H9 (cell line): ENCODE results near the gene CHD3. TPM values are rescaled to one million over a fixed set of nuclear protein-coding genes. Genes with fewer than 3 reads are reported as not detected.

ENCODE experiments used
- DNase-seq: peaks from one replicate; pipeline ENCODE4 v3.0.0-alpha.2; 2017
- H2AFZ ChIP-seq: one replicate; pipeline ENCODE4 v1.6.1; 2013; ENCODE audit warnings: mild to moderate bottlenecking, low read length, control low read depth, moderate library complexity
- H2AK5ac ChIP-seq: 2 replicates; pipeline ENCODE4 v1.6.1; 2013; ENCODE audit warnings: low read length, control low read depth, mixed read lengths; ENCODE audit not compliant: insufficient read length
- H2BK120ac ChIP-seq: one replicate; pipeline ENCODE4 v1.6.1; 2013; ENCODE audit warnings: low read depth, mild to moderate bottlenecking, low read length, control low read depth, inconsistent platforms; ENCODE audit not compliant: poor library complexity, severe bottlenecking
- H2BK12ac ChIP-seq: 2 replicates; pipeline ENCODE4 v1.6.1; 2013; ENCODE audit warnings: low read length, control low read depth, mixed read lengths, low read depth; ENCODE audit not compliant: insufficient read length
- H2BK15ac ChIP-seq: 2 replicates; pipeline ENCODE4 v1.6.1; 2013; ENCODE audit warnings: low read depth, low read length, control low read depth
- H2BK20ac ChIP-seq: one replicate; pipeline ENCODE4 v1.6.1; 2013; ENCODE audit warnings: low read depth, mild to moderate bottlenecking, low read length, control low read depth, inconsistent platforms; ENCODE audit not compliant: poor library complexity, severe bottlenecking
- H2BK5ac ChIP-seq: 2 replicates; pipeline ENCODE4 v1.6.1; 2013; ENCODE audit warnings: low read length, control low read depth, mixed read lengths; ENCODE audit not compliant: insufficient read length
- H3K14ac ChIP-seq: 2 replicates; pipeline ENCODE4 v1.6.1; 2013; ENCODE audit warnings: low read length, control low read depth; ENCODE audit not compliant: insufficient read depth
- H3K18ac ChIP-seq: 2 replicates; pipeline ENCODE4 v1.6.1; 2013; ENCODE audit warnings: low read depth, mild to moderate bottlenecking, mixed read lengths, low read length, control low read depth; ENCODE audit not compliant: insufficient read length
- H3K23ac ChIP-seq: 2 replicates; pipeline ENCODE4 v1.6.1; 2013; ENCODE audit warnings: low read length, control low read depth, mixed read lengths, low read depth; ENCODE audit not compliant: insufficient read length
- H3K23me2 ChIP-seq: 2 replicates; pipeline ENCODE4 v1.6.1; 2013; ENCODE audit warnings: low read depth, mild to moderate bottlenecking, mixed read lengths, low read length, control low read depth; ENCODE audit not compliant: insufficient read length, poor library complexity, severe bottlenecking
- H3K27ac ChIP-seq: 2 replicates; pipeline ENCODE4 v1.5.1; 2013; ENCODE audit warnings: low read length, control low read depth, mixed read lengths, low read depth; ENCODE audit not compliant: insufficient read length
- H3K27me3 ChIP-seq: 2 replicates; pipeline ENCODE4 v1.6.1; 2013; ENCODE audit warnings: low read length, control low read depth, inconsistent platforms; ENCODE audit not compliant: insufficient read depth
- H3K4ac ChIP-seq: 2 replicates; pipeline ENCODE4 v1.6.1; 2013; ENCODE audit warnings: low read depth, mild to moderate bottlenecking, control low read depth, inconsistent platforms, low read length, moderate library complexity
- H3K4me1 ChIP-seq: 2 replicates; pipeline ENCODE4 v1.6.1; 2013; ENCODE audit warnings: low read length, control low read depth, inconsistent platforms; ENCODE audit not compliant: insufficient read depth
- H3K4me2 ChIP-seq: 2 replicates; pipeline ENCODE4 v1.6.1; 2013; ENCODE audit warnings: low read length, control low read depth, mixed read lengths; ENCODE audit not compliant: insufficient read length, insufficient read depth
- H3K56ac ChIP-seq: 2 replicates; pipeline ENCODE4 v1.6.1; 2013; ENCODE audit warnings: low read depth, mild to moderate bottlenecking, mixed read lengths, low read length, control low read depth; ENCODE audit not compliant: insufficient read length
- H3K79me1 ChIP-seq: 2 replicates; pipeline ENCODE4 v1.6.1; 2013; ENCODE audit warnings: low read depth, mild to moderate bottlenecking, moderate library complexity, low read length, control low read depth, inconsistent platforms; ENCODE audit not compliant: insufficient read depth, poor library complexity, severe bottlenecking
- H3K79me2 ChIP-seq: 2 replicates; pipeline ENCODE4 v1.6.1; 2013; ENCODE audit warnings: low read length, control low read depth, inconsistent platforms; ENCODE audit not compliant: insufficient read depth
- H3K9ac ChIP-seq: 2 replicates; pipeline ENCODE4 v1.6.1; 2013; ENCODE audit warnings: low read length, control low read depth, mixed read lengths; ENCODE audit not compliant: insufficient read length; ENCODE audit errors: extremely low read depth
- H3K9me3 ChIP-seq: one replicate; pipeline ENCODE4 v1.6.1; 2013; ENCODE audit warnings: low read depth, low read length, inconsistent platforms; ENCODE audit not compliant: control insufficient read depth
- H3T11ph ChIP-seq: one replicate; pipeline ENCODE4 v1.6.1; 2013; ENCODE audit warnings: mild to moderate bottlenecking, low read length, control low read depth, inconsistent platforms
- H4K20me1 ChIP-seq: one replicate; pipeline ENCODE4 v1.6.1; 2013; ENCODE audit not compliant: control insufficient read depth, insufficient read length, insufficient read depth
- H4K5ac ChIP-seq: 2 replicates; pipeline ENCODE4 v1.6.1; 2013; ENCODE audit warnings: low read depth, mild to moderate bottlenecking, mixed read lengths, low read length, control low read depth; ENCODE audit not compliant: insufficient read length
- H4K8ac ChIP-seq: replicated peaks from 2 replicates; pipeline ENCODE4 v1.6.1; 2013; ENCODE audit warnings: low read length, control low read depth, mixed read lengths, low read depth; ENCODE audit not compliant: insufficient read length
- H4K91ac ChIP-seq: 2 replicates; pipeline ENCODE4 v1.6.1; 2013; ENCODE audit warnings: low read depth, mild to moderate bottlenecking, moderate library complexity, mixed read lengths, low read length, control low read depth; ENCODE audit not compliant: insufficient read length
- H3K27ac Mint-ChIP-seq, 3 experiments: 2 replicates in 2 of 3; 3 replicates in 1 of 3; pipeline ENCODE4 v1.8.0; 2020 to 2021; ENCODE audit warnings: mixed read lengths in 3 of 3, mild to moderate bottlenecking in 1 of 3, moderate library complexity in 1 of 3
- H3K27me3 Mint-ChIP-seq: 2 replicates; pipeline ENCODE4 v1.8.0; 2021; ENCODE audit warnings: low read depth, mild to moderate bottlenecking, moderate library complexity, mixed read lengths
- H3K36me3 Mint-ChIP-seq, 3 experiments: 2 replicates in 2 of 3; 3 replicates in 1 of 3; pipeline ENCODE4 v1.8.0; 2020 to 2021; ENCODE audit warnings: low read depth in 3 of 3, mixed read lengths in 3 of 3; ENCODE audit not compliant: insufficient read depth in 1 of 3
- H3K4me1 Mint-ChIP-seq, 2 experiments: 2 replicates each; pipeline ENCODE4 v1.8.0; 2020; ENCODE audit warnings: mixed read lengths in 2 of 2
- H3K4me3 Mint-ChIP-seq, 2 experiments: 2 replicates in 1 of 2; 3 replicates in 1 of 2; pipeline ENCODE4 v1.8.0; 2020 to 2021; ENCODE audit warnings: mild to moderate bottlenecking in 2 of 2, mixed read lengths in 2 of 2, moderate library complexity in 1 of 2
- H3K9me3 Mint-ChIP-seq, 2 experiments: 2 replicates in 1 of 2; 3 replicates in 1 of 2; pipeline ENCODE4 v1.8.0; 2020; ENCODE audit warnings: mild to moderate bottlenecking in 2 of 2, mixed read lengths in 2 of 2, moderate library complexity in 1 of 2
- CTCF ChIP-seq: fragments of 200-600 bp; sonication (generic); conservative IDR thresholded peaks from 3 replicates; pipeline ENCODE4 v1.8.0; 2021; ENCODE audit warnings: antibody characterized with exemption, mild to moderate bottlenecking
- WGBS: extraction: QIAGEN DNeasy Blood & Tissue Kit; methylation state at CpG from one replicate; pipeline ENCODE4 v1.1.7; 2013; ENCODE audit warnings: missing lambda C conversion rate, low lambda C conversion rate, mixed read lengths; ENCODE audit not compliant: insufficient read length; ENCODE audit errors: extremely low coverage; 5-methylcytosine and 5-hydroxymethylcytosine counted together
- total RNA-seq: library from RNA; stranded (reverse); gene quantifications from 2 replicates; pipeline ENCODE4 v1.2.1, GENCODE V29; 2021

CHD3 gene
- total RNA-seq, 1 experiment from 2014 or later: 33.2 TPM

- Histone ChIP-seq H3K79me2 (no peaks in the 10 kb centered on the region), H3K18ac (no peak overlapping the region), H3K79me1 (no peaks in the 10 kb centered on the region), H2AFZ (no peak overlapping the region), H4K8ac (no peak overlapping the region), H3K14ac (no peak overlapping the region), H4K20me1 (no peaks in the 10 kb centered on the region), H3K9ac (no peak overlapping the region), H3K56ac (no peak overlapping the region), H2AK5ac (no peak overlapping the region), H3K9me3 (no peaks in the 10 kb centered on the region), H4K91ac (no peak overlapping the region), H3K23ac (no peak overlapping the region), H3K27me3 (no peaks in the 10 kb centered on the region; the same call in 1 of the 2 replicates), H3K4me1 (no peaks in the 10 kb centered on the region), H3K23me2 (peaks cover 28% of the 10 kb centered on the region), H3T11ph (no peak overlapping the region), H2BK20ac (no peak overlapping the region), H3K4ac (no peak overlapping the region), H4K5ac (no peak overlapping the region), H2BK15ac (no peak overlapping the region), H3K27ac (no peak overlapping the region), H3K4me2 (no peak overlapping the region), H2BK120ac (no peak overlapping the region), H2BK12ac (no peak overlapping the region), H2BK5ac (no peak overlapping the region)
- Mint-ChIP-seq H3K9me3 (no peaks in the 10 kb centered on the region), H3K4me3 (peak overlapping the region; percentile 60 to 75), H3K4me1 (peaks cover 0 to 3% of the 10 kb centered on the region in 2 experiments; a peak in 3 of 4 replicates), H3K27ac (peak overlapping the region in 1 of 3 experiments; percentile 55; a peak in 1 of 7 replicates), H3K36me3 (peaks cover 0 to 4% (median 0%) of the 10 kb centered on the region in 3 experiments; a peak in 1 of 7 replicates), H3K27me3 (no peaks in the 10 kb centered on the region; the same call in none of the 2 replicates)
- no peak for TF ChIP-seq CTCF
- WGBS: no CpG with 5 or more reads among the region's 3 CpGs
- DNase-seq: peak; percentile 5
Observed at GRCh38 chr17:7883781-7884386, 4.7 kb upstream of the CHD3 start.
